Stimulated activated CD8-positive, alpha-beta memory T cell treated with anti-CD3 and anti-CD28 coated beads, Interleukin-15, amount 100 ng/mL, for 24 hours (primary cell): Measurements from ENCODE around the gene MAGEF1.

ENCODE experiments used
- DNase-seq: peaks from one replicate; pipeline ENCODE4 v3.0.0-alpha.2; 2020; ENCODE audit warnings: low read depth

MAGEF1 gene

GRCh38 chr3:184724699-184725098 is 12.8 kb upstream of the MAGEF1 start:
- DNase-seq: no peak

DNA sequence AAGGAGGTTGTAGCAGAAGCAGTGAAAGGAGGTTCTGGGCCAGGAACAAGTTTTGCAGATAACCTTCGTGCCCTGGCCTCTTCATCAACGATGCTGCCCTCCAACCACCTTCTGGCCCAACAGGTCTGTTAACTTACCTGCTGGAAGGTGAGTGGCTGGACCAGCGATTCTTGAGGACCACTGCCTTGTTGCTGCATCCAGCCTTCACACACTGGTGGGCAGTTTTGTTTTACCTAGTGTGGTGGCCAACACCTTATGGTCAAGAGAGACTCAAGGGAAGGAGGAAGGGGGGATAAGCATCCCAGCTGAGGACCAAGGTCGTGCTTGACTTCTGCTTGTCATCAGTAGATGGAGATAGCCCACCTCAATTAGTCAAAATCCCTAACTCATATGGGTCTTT is 7.8 kb upstream of the MAGEF1 start:
- no peak for DNase-seq

DNA sequence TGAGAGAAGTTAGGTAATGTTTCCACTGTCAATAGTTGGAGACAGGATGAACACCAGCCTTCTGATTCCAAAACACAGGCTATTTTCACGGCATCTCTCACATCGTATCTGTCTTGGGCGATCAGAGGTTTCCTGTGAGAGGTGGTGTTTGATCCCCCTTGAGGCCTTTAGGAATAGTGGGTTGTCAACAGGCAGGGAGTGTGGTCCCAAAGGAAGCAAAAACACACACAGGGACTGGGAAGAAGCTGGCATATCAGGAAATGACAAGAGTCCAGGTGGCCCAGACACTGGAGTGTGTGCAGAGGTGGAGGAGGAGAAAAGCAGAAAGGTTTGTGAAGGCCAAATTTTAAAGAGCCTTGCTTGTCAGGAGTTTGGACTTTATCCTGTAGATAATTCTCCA is 6.6 kb upstream of the MAGEF1 start:
- DNase-seq: no peak

- no peak for DNase-seq
These were observed 5.6 kb upstream of the MAGEF1 start for GRCh38 chr3:184717399-184717983.

DNA sequence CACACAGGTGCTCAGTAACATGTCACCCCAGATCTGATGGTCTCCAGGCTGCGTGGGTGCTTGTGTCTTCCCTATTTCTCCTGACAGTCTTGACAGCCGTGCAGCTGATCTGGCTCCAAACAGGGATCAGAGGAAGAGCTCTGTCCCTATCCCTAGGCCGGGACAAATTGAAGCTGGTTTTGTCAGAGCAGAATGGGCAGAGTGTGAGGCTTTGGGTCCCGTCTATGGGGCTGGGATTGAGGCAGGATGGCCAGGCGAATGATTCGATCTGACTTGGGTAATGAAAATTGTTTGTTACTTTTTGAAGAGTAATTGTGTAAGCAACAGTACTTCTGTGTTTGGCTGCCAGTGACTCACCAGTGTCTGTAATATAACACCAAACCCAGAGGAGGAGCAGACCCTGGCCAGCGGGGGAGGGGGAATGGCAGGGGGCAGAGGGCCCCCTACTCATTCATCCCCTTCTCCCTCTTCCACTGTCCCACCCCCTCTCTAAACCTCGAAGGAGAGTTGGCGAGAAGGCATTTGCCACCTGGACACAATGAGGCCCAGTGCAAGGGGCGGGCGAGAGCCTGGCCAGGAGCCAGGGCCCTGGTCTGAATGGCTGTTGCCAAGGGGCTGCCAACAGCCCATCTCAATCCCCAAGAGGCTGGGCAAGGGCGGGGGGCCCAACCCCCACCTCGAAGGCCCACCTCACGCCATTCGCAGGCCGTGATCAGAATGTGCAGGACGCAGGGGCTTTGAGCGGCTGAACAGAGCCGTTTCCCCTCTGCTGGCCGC is 4.9 kb upstream of the MAGEF1 start:
- DNase-seq: no peak

DNA sequence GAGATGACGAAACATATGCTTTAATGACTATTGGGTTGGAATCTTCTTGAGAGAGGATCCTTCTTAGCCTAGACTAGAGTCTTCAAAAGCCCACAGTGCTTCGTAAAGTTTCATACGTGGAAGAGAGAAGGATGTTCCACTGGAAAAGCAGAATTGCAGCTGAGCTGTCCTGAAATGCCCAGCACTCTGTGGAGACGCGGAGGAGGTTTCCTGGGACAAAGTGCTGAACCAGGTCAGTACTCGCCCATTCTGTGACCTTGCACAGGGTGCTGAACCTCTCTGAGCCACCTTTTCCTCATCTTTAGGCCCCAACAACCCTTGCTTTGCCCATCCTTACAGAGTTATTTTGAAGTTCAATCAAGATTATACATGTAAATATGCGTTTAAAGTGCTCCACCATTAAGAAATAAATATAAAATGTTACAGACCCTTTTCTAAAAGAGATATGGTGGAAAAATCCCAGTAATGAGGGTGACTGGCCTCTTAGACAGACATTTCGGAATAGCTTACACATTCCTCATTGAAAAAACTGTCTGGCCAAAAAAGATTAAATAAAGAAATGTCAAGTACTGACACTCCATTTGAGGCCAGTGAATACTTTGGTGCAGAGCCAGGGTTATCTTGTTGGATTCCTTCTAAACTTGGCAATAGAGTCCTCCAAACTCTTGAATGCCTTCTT is 4.2 kb upstream of the MAGEF1 start:
- no peak for DNase-seq

GRCh38 chr3:184713521-184713920 is 1.7 kb upstream of the MAGEF1 start:
- DNase-seq: no peak

- no peak for DNase-seq
These were observed 1.1 kb upstream of the MAGEF1 start for GRCh38 chr3:184713040-184713355.

- no peak for DNase-seq
These were observed 580 bp upstream of the MAGEF1 start for GRCh38 chr3:184712248-184713039.

DNA sequence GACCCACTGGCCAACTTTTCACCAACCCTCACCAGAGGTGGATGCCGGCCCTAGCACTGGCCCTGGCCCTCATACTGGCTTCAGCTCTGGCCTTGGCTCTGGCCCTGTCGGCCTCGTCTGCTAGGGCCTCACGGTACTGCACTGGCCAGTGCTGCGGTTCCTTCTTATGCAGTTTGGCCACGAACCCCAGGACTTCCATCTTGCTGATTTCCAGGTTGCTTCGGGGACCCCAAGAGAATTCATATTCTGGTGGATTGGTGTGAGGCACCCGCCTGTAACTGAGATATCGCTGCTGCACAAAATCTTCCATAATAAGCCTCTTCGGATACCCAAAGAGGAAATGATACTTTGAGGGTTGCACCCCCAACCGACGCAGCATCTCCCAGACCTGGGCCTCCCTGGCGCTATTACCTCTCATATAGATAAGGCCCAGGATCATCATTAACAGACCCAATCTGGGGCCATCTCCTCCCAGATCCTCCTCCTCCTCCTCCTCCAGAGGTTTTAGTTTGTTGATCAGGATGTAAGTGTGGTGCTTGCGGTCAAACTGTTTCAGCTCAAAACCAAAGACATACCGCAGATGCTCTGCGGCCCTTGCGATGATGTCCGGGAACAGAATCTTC is 883 bp downstream of the MAGEF1 start:
- DNase-seq: no peak

GRCh38 chr3:184703657-184704056 is 8.2 kb downstream of the MAGEF1 start:
- DNase-seq: no peak

GRCh38 chr3:184700759-184701158 is 11.1 kb downstream of the MAGEF1 start:
- no peak for DNase-seq

GRCh38 chr3:184697845-184698244 is 14.0 kb downstream of the MAGEF1 start:
- DNase-seq: no peak

DNA sequence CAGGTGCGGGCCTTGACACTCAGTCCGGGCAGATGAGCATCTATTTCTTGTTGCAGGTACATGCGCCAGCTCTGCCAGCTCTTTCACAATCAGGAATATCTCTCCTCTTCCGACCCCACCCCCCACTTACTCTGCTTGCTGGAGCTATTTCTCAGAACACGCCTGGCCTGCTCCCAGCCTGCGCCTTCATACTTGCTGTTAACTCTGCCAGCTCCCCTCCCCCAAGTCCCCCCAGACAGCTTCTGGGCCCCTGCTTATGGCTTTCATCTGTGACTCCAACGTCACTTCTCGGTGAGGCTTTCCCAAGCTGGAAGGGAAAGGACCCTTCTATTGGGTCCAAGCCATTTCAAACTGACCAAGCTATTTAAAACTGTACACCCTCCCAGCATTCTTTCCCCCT is 15.2 kb downstream of the MAGEF1 start:
- DNase-seq: no peak

- no peak for DNase-seq
These were observed 17.1 kb downstream of the MAGEF1 start for GRCh38 chr3:184694716-184695115.

DNA sequence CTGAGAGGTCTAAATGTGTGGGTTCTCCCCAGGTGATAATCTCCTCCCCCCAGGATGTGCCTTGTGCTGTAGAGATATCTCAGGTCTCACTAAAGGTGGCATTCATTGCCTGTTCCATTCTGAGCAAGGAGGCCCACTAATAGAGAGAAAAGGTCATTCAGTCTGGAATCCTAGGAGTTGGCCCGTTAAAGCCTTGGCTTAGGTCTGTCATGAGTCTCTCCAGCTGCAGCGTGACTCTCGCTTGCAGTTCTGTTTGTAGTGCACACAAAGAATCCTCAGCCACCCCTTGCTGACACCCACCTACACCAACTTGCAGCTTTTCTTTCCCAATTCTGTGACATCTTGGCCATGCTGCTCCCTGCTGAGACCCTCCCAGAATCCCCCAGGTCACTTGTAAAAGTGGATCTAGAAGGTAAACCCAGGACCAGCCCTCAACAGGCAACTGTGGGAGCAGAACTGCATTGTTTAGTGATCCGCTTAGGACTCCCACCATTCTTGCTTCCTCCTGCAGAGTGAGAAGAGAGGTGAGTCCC is 17.7 kb downstream of the MAGEF1 start:
- no peak for DNase-seq

DNA sequence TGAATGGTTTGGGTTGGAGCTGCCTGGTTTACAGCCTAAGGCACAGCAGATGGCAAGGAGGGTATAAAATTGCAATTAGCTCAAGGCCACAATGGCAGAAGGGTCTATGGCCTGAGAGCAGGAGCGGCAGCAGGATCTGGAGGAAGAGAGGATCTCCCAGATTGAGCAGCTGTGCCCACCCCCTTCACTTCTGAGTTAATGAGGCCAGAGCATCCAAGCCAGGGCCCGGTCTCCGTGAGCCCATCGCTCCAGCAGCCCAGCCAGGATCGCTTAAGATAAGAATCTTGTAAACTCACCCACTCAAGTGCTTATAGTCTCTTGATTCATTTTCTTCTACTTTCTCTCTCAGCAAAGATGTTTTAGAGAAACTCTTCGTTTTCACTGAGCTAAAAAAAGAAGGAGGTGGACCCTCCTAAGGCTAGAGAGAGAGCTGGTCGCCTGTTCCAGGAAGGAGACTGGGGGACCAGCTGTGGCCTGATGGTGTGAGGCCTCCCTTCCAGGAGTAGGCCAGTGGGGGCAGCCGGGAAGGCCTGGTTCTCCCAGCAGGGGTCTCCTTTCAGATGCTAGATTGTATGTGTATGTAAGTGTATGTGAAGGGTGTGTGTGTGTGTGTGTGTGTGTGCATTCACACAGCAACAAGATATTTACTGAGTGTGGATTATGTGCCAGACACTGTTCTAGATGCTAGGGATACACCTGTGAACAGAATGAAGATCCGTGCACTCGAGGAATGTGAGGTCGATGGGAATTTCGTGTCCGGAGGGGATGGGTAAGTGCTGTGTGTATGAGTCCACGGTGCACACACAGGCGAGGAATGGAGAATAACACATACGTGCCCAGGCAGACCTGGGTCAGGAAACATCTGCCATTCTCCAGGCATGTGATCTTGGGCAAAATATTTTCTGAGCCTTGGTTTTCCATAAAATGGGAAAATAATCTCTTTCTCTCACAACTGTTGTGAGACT is 18.6 kb downstream of the MAGEF1 start:
- no peak for DNase-seq

GRCh38 chr3:184691397-184692231 is 20.2 kb downstream of the MAGEF1 start:
- no peak for DNase-seq

DNA sequence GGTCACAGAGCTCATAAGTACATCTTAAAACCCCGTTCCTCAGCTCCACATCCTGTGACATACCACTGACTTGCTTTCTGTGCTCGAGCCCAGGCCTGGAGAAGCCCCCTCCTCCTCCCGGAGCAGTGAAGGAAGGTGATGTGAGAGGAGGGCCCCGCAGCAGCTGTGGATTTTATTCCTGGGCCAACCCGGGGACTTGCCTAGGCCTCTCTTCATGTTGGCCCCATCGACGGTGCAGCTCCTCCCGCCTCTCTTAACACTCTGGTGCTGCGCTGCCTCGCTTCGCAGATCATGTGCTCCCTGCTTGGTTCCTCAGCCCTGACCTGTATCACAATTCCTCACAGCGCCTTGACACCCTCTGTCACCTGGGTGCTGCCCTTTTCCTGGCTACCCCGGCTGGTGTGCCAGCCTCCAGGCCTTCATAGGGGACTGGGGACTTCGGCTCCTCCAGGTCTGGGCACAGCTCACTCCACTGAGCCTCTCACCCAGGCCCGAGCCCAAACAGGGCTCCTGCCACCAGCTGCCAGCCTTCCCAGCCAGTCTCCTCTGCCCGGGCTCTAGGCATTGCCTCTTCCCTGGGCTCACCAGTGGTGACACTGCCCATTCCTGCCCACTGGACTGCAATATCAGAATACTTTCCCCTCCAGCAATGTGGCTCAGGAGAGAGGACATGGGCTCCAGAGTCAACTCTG is 21.5 kb downstream of the MAGEF1 start:
- DNase-seq: no peak
